Measurements from ENCODE around the gene CD300C. TPM values are rescaled to one million over a fixed set of nuclear protein-coding genes. Genes with fewer than 3 reads are reported as not detected.
A peak's percentile ranks its signal among the peaks of the same experiment; 100 is the strongest.

Gene CD300C
- total RNA-seq, 1 experiment from 2014 or later: not detected

DNA sequence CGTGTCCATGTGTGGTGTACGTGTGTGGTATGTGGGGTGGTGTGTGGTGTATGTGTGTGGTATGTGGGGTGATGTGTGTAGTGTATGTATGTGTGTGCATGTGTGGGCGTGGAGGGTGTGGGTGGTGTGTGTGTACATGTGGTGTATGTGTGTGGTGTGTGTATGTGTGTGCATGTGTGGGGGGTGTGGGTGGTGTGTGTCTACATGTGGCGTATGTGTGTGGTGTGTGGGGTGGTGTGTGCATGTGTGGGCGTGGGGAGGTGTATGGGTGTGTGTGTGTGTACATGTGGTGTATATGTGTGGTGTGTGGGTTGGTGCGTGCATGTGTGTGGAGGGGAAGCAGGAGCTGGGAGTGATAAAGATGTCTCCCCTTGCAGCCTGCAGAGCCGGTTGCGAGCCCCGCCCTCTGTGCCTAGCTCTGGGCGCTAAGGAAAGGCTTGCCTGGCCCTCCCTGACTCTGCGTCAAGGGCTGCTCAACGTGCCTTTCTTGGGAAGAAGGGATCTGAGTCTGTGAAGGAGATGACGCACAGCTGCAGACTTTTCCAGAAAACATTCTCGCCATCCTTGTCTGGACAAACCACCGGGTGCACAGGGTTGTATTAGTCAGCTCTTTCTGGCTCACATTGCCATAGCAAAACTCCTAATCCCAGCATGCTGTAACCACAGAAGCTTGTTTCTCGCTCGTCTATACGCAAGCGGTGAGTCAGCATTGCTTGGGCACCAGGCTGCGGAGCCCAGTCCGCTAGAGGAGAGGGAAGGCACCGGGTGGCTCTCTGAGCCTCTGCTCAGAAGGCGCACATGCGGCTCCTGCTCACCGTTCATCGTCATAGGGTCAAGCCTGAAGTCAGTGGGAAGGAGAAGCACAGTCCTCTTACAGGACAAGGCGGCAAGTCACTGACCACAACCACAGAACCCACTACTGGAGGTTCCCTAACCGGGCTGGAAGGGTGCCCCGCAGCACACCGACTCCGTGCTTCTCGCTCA lies 23.4 kb upstream of the CD300C start:
- intact Hi-C loops (cut with micrococcal nuclease; ENCODE audit: unreplicated experiment): no loop called here
- Mint-ChIP-seq H3K27ac (ENCODE audit: unreplicated experiment) (no peak overlapping the region), H3K9me3 (ENCODE audit: low read depth, unreplicated experiment) (peaks cover 8% of the 10 kb centered on the region), H3K36me3 (ENCODE audit: insufficient read depth, unreplicated experiment) (peaks cover 5% of the 10 kb centered on the region), H3K27me3 (ENCODE audit: unreplicated experiment) (peaks cover 92% of the 10 kb centered on the region), H3K4me1 (ENCODE audit: low read depth, unreplicated experiment) (peaks cover 13% of the 10 kb centered on the region), H3K4me3 (ENCODE audit: low read depth, unreplicated experiment) (no peak overlapping the region)
- DNase-seq: peak; percentile 53
- no peak for TF ChIP-seq CTCF (IDR thresholded peaks at IDR 0.05; ENCODE audit: unreplicated experiment)
- BruUV-seq (replicated peaks): no TSS peak
- CTCF ChIA-PET: interaction anchor here (0.5 to 0.8 kb wide), 3 partner anchors 22 to 88 kb away, joined by 3 read pairs; no protein-coding TSS in a partner anchor

- intact Hi-C loops (cut with micrococcal nuclease; ENCODE audit: unreplicated experiment): no loop called here
- CTCF ChIA-PET: no interaction called here
- no peak overlapping the region for H3K27ac Mint-ChIP-seq (ENCODE audit: unreplicated experiment)
- no peak for DNase-seq
- no peak overlapping the region for H3K4me3 Mint-ChIP-seq (ENCODE audit: low read depth, unreplicated experiment)
- peaks cover 13% of the 10 kb centered on the region for H3K4me1 Mint-ChIP-seq (ENCODE audit: low read depth, unreplicated experiment)
- peaks cover 5% of the 10 kb centered on the region for H3K36me3 Mint-ChIP-seq (ENCODE audit: insufficient read depth, unreplicated experiment)
- TF ChIP-seq CTCF (IDR thresholded peaks at IDR 0.05; ENCODE audit: unreplicated experiment): no peak
- H3K27me3 Mint-ChIP-seq (ENCODE audit: unreplicated experiment): peaks cover 93% of the 10 kb centered on the region
- no TSS peak for BruUV-seq (replicated peaks)
- peaks cover 11% of the 10 kb centered on the region for H3K9me3 Mint-ChIP-seq (ENCODE audit: low read depth, unreplicated experiment)
Observed at GRCh38 chr17:74568106-74568873, 22.4 kb upstream of the CD300C start.

GRCh38 chr17:74567397-74567796 lies 21.5 kb upstream of the CD300C start, which contains the start of gene CD300H:
Gene CD300H, minus strand, starts transcription at chr17:74567509.
- peaks cover 93% of the 10 kb centered on the region for H3K27me3 Mint-ChIP-seq (ENCODE audit: unreplicated experiment)
- DNase-seq: no peak
- peaks cover 12% of the 10 kb centered on the region for H3K9me3 Mint-ChIP-seq (ENCODE audit: low read depth, unreplicated experiment)
- CTCF ChIA-PET: no interaction called here
- peaks cover 13% of the 10 kb centered on the region for H3K4me1 Mint-ChIP-seq (ENCODE audit: low read depth, unreplicated experiment)
- H3K4me3 Mint-ChIP-seq (ENCODE audit: low read depth, unreplicated experiment): no peak within 1 kb of the TSS
- intact Hi-C loops (cut with micrococcal nuclease; ENCODE audit: unreplicated experiment): no loop called here
- no TSS peak for BruUV-seq (replicated peaks)
- peaks cover 5% of the 10 kb centered on the region for H3K36me3 Mint-ChIP-seq (ENCODE audit: insufficient read depth, unreplicated experiment)
- H3K27ac Mint-ChIP-seq (ENCODE audit: unreplicated experiment): no peak within 1 kb of the TSS
- no peak for TF ChIP-seq CTCF (IDR thresholded peaks at IDR 0.05; ENCODE audit: unreplicated experiment)

DNA sequence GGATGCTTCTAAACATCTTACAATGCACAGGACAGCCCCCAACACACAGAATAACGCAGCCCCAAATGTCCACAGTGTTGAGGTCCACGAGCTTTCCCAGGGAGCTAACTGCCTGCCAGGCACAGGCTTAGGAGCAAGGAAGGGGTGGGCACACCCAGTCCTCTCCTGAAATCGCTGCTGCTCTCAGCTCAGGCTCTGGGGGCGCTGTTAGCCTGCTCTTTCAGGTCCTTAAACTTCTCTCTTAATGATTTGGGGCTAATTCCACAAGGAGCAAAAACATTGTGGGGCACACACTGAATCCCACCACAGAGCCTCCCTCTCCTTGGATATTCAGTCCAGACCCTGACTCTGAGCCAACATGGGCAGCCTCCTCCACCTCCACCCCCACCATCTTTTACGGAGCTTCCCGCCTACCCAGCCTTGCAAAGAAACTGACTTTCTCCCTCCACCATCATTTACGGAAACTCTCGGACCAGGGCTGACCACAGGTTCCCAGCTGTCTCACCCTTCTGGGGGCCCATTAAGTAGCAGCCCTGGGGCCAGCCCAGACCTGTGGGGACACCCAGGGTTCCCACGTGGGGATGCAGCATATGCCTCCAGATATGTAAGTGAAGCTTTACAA lies 20.3 kb upstream of the CD300C start:
- H3K4me1 Mint-ChIP-seq (ENCODE audit: low read depth, unreplicated experiment): peaks cover 13% of the 10 kb centered on the region
- intact Hi-C loops (cut with micrococcal nuclease; ENCODE audit: unreplicated experiment): no loop called here
- BruUV-seq (replicated peaks): no TSS peak
- H3K27ac Mint-ChIP-seq (ENCODE audit: unreplicated experiment): no peak overlapping the region
- CTCF ChIA-PET: interaction anchor here (0.6 to 1.2 kb wide), 2 partner anchors 91 to 272 kb away, joined by 4 to 5 read pairs; no protein-coding TSS in a partner anchor
- H3K4me3 Mint-ChIP-seq (ENCODE audit: low read depth, unreplicated experiment): no peak overlapping the region
- peaks cover 12% of the 10 kb centered on the region for H3K9me3 Mint-ChIP-seq (ENCODE audit: low read depth, unreplicated experiment)
- H3K27me3 Mint-ChIP-seq (ENCODE audit: unreplicated experiment): peaks cover 93% of the 10 kb centered on the region
- peaks cover 5% of the 10 kb centered on the region for H3K36me3 Mint-ChIP-seq (ENCODE audit: insufficient read depth, unreplicated experiment)
- DNase-seq: peak; percentile 48
- TF ChIP-seq CTCF (IDR thresholded peaks at IDR 0.05; ENCODE audit: unreplicated experiment): peak; percentile 63

Measured in Calu3 (cell line).